ENCODE results near the gene ROPN1B.
"Not testable (repeated sequence)": the region's sequence is repeated elsewhere in the genome, so short reads cannot be mapped to it uniquely, and the experiment has no call there.

ROPN1B gene

GRCh38 chr3:125968701-125969592, at the start of gene ROPN1B:
Gene ROPN1B (plus strand): TSS chr3:125969178. CDS start chr3:125972055, 2,877 bp downstream.
- H3K4me3 ChIP-seq (ENCODE audit: low read length); H3K27ac ChIP-seq (ENCODE audit: low read length); H3K4me2 ChIP-seq (ENCODE audit: low read length); H3K9ac ChIP-seq (ENCODE audit: low read length); H3K79me2 ChIP-seq (ENCODE audit: low read length); H2AFZ ChIP-seq (ENCODE audit: low read depth, low read length); H4K20me1 ChIP-seq (ENCODE audit: insufficient read depth, low read length); H3K9me3 ChIP-seq (ENCODE audit: insufficient read depth, low read length); H3K36me3 ChIP-seq (replicated peaks; ENCODE audit: low read depth, low read length): not testable (repeated sequence)
- Histone ChIP-seq H3K4me1 (ENCODE audit: low read length) (peaks cover 20% of the 10 kb centered on the region), H3K27me3 (ENCODE audit: low read depth, low read length) (peaks cover 13% of the 10 kb centered on the region)

- not testable (repeated sequence) for H3K4me1 ChIP-seq (ENCODE audit: low read length); H2AFZ ChIP-seq (ENCODE audit: low read depth, low read length); H3K27me3 ChIP-seq (ENCODE audit: low read depth, low read length); H3K79me2 ChIP-seq (ENCODE audit: low read length); H4K20me1 ChIP-seq (ENCODE audit: insufficient read depth, low read length); H3K36me3 ChIP-seq (replicated peaks; ENCODE audit: low read depth, low read length); H3K27ac ChIP-seq (ENCODE audit: low read length); H3K4me2 ChIP-seq (ENCODE audit: low read length); H3K9me3 ChIP-seq (ENCODE audit: insufficient read depth, low read length); H3K9ac ChIP-seq (ENCODE audit: low read length); H3K4me3 ChIP-seq (ENCODE audit: low read length)
Observed at GRCh38 chr3:125920191-125920590, 48.8 kb upstream of the ROPN1B start.

- not testable (repeated sequence) for H3K4me3 ChIP-seq (ENCODE audit: low read length); H3K4me2 ChIP-seq (ENCODE audit: low read length); H4K20me1 ChIP-seq (ENCODE audit: insufficient read depth, low read length); H3K27me3 ChIP-seq (ENCODE audit: low read depth, low read length); H2AFZ ChIP-seq (ENCODE audit: low read depth, low read length); H3K27ac ChIP-seq (ENCODE audit: low read length); H3K4me1 ChIP-seq (ENCODE audit: low read length); H3K79me2 ChIP-seq (ENCODE audit: low read length); H3K9me3 ChIP-seq (ENCODE audit: insufficient read depth, low read length); H3K36me3 ChIP-seq (replicated peaks; ENCODE audit: low read depth, low read length); H3K9ac ChIP-seq (ENCODE audit: low read length)
Observed at GRCh38 chr3:125920751-125921279, 48.2 kb upstream of the ROPN1B start.

- H3K4me3 ChIP-seq (ENCODE audit: low read length); H2AFZ ChIP-seq (ENCODE audit: low read depth, low read length); H3K9ac ChIP-seq (ENCODE audit: low read length); H3K4me2 ChIP-seq (ENCODE audit: low read length); H3K4me1 ChIP-seq (ENCODE audit: low read length); H3K79me2 ChIP-seq (ENCODE audit: low read length); H3K27ac ChIP-seq (ENCODE audit: low read length); H3K36me3 ChIP-seq (replicated peaks; ENCODE audit: low read depth, low read length); H3K9me3 ChIP-seq (ENCODE audit: insufficient read depth, low read length); H3K27me3 ChIP-seq (ENCODE audit: low read depth, low read length); H4K20me1 ChIP-seq (ENCODE audit: insufficient read depth, low read length): not testable (repeated sequence)
- TF ChIP-seq CTCF (IDR thresholded peaks at IDR 0.05; ENCODE audit: low read depth, low read length) = peak; percentile 37
Observed at GRCh38 chr3:125921712-125922111, 47.3 kb upstream of the ROPN1B start.

GRCh38 chr3:125923324-125924115, 45.5 kb upstream of the ROPN1B start:
- not testable (repeated sequence) for H3K36me3 ChIP-seq (replicated peaks; ENCODE audit: low read depth, low read length); H3K79me2 ChIP-seq (ENCODE audit: low read length); H3K9me3 ChIP-seq (ENCODE audit: insufficient read depth, low read length); H3K4me2 ChIP-seq (ENCODE audit: low read length); H3K4me3 ChIP-seq (ENCODE audit: low read length); H3K27ac ChIP-seq (ENCODE audit: low read length); H3K27me3 ChIP-seq (ENCODE audit: low read depth, low read length); H3K9ac ChIP-seq (ENCODE audit: low read length); H4K20me1 ChIP-seq (ENCODE audit: insufficient read depth, low read length); H3K4me1 ChIP-seq (ENCODE audit: low read length); H2AFZ ChIP-seq (ENCODE audit: low read depth, low read length)

- not testable (repeated sequence) for H3K27ac ChIP-seq (ENCODE audit: low read length); H3K79me2 ChIP-seq (ENCODE audit: low read length); H3K36me3 ChIP-seq (replicated peaks; ENCODE audit: low read depth, low read length); H3K27me3 ChIP-seq (ENCODE audit: low read depth, low read length); H3K9me3 ChIP-seq (ENCODE audit: insufficient read depth, low read length); H3K4me3 ChIP-seq (ENCODE audit: low read length); H2AFZ ChIP-seq (ENCODE audit: low read depth, low read length); H3K4me2 ChIP-seq (ENCODE audit: low read length); H4K20me1 ChIP-seq (ENCODE audit: insufficient read depth, low read length); H3K4me1 ChIP-seq (ENCODE audit: low read length); H3K9ac ChIP-seq (ENCODE audit: low read length)
Observed at GRCh38 chr3:125924276-125924675, 44.7 kb upstream of the ROPN1B start.

- not testable (repeated sequence) for H3K79me2 ChIP-seq (ENCODE audit: low read length); H2AFZ ChIP-seq (ENCODE audit: low read depth, low read length); H3K27me3 ChIP-seq (ENCODE audit: low read depth, low read length); H3K4me2 ChIP-seq (ENCODE audit: low read length); H3K36me3 ChIP-seq (replicated peaks; ENCODE audit: low read depth, low read length); H3K4me3 ChIP-seq (ENCODE audit: low read length); H3K4me1 ChIP-seq (ENCODE audit: low read length); H3K9ac ChIP-seq (ENCODE audit: low read length); H4K20me1 ChIP-seq (ENCODE audit: insufficient read depth, low read length); H3K27ac ChIP-seq (ENCODE audit: low read length); H3K9me3 ChIP-seq (ENCODE audit: insufficient read depth, low read length)
Observed at GRCh38 chr3:125925727-125926126, 43.3 kb upstream of the ROPN1B start.

Measured in OCI-LY3 (cell line).